NCI-H748 (cell line): ENCODE data around the gene CCDC148.
A peak's percentile ranks its signal among the peaks of the same experiment; 100 is the strongest.
"Not testable (repeated sequence)": the region's sequence is repeated elsewhere in the genome, so short reads cannot be mapped to it uniquely, and the experiment has no call there.

Experiments
- DNase-seq: peaks from one replicate; lab custom pipeline; 2025; ENCODE audit not compliant: unreplicated experiment; lab: John Stamatoyannopoulos, UW

CCDC148 gene

GRCh38 chr2:158433716-158434115, 22.8 kb downstream of the CCDC148 start:
- DNase-seq = not testable (repeated sequence)

- no peak for DNase-seq
Observed at GRCh38 chr2:158432117-158432516, 24.4 kb downstream of the CCDC148 start.

- no peak for DNase-seq
Observed at GRCh38 chr2:158414538-158414937, 42.0 kb downstream of the CCDC148 start.

GRCh38 chr2:158413581-158413980, 43.0 kb downstream of the CCDC148 start:
- no peak for DNase-seq

- DNase-seq = no peak
Observed at GRCh38 chr2:158412206-158412605, 44.3 kb downstream of the CCDC148 start.

- no peak for DNase-seq
Observed at GRCh38 chr2:158411748-158412147, 44.8 kb downstream of the CCDC148 start.

GRCh38 chr2:158410132-158410531, 46.4 kb downstream of the CCDC148 start:
- DNase-seq = no peak

- no peak for DNase-seq
Observed at GRCh38 chr2:158407031-158407430, 49.5 kb downstream of the CCDC148 start.

- DNase-seq = no peak
Observed at GRCh38 chr2:158405341-158405740, 51.2 kb downstream of the CCDC148 start.

- peak; percentile 29 for DNase-seq
Observed at GRCh38 chr2:158403237-158403636, 53.3 kb downstream of the CCDC148 start.

- no peak for DNase-seq
Observed at GRCh38 chr2:158402665-158403064, 53.9 kb downstream of the CCDC148 start.

- no peak for DNase-seq
Observed at GRCh38 chr2:158395166-158395565, 61.4 kb downstream of the CCDC148 start.

- DNase-seq = no peak
Observed at GRCh38 chr2:158394453-158394852, 62.1 kb downstream of the CCDC148 start.

- no peak for DNase-seq
Observed at GRCh38 chr2:158393886-158394285, 62.7 kb downstream of the CCDC148 start.

- DNase-seq = no peak
Observed at GRCh38 chr2:158392687-158393086, 63.9 kb downstream of the CCDC148 start.

GRCh38 chr2:158391876-158392275, 64.7 kb downstream of the CCDC148 start:
- DNase-seq = peak; percentile 9

GRCh38 chr2:158391361-158391760, 65.2 kb downstream of the CCDC148 start:
- DNase-seq = no peak

- no peak for DNase-seq
Observed at GRCh38 chr2:158388159-158388558, 68.4 kb downstream of the CCDC148 start.

- no peak for DNase-seq
Observed at GRCh38 chr2:158385646-158386045, 70.9 kb downstream of the CCDC148 start.

GRCh38 chr2:158381978-158382377, 74.6 kb downstream of the CCDC148 start:
- no peak for DNase-seq

GRCh38 chr2:158381205-158381604, 75.3 kb downstream of the CCDC148 start:
- no peak for DNase-seq

- no peak for DNase-seq
Observed at GRCh38 chr2:158380746-158381145, 75.8 kb downstream of the CCDC148 start.

- DNase-seq = no peak
Observed at GRCh38 chr2:158378926-158379325, 77.6 kb downstream of the CCDC148 start.

- no peak for DNase-seq
Observed at GRCh38 chr2:158366342-158366741, 90.2 kb downstream of the CCDC148 start.
